IPS-20b (cell line): ENCODE measurements around the gene MACROD2.

Experiments
- H3K27ac ChIP-seq: one replicate; pipeline ENCODE4 v1.5.1; 2013; ENCODE audit warnings: low read length
- H3K27me3 ChIP-seq: 2 replicates; pipeline ENCODE4 v1.6.1; 2013; ENCODE audit warnings: mild to moderate bottlenecking, low read length, inconsistent platforms; ENCODE audit not compliant: insufficient read depth
- H3K36me3 ChIP-seq: 2 replicates; pipeline ENCODE4 v1.6.1; 2013; ENCODE audit warnings: low read depth, mild to moderate bottlenecking, inconsistent platforms, low read length, moderate library complexity; ENCODE audit not compliant: insufficient read depth
- H3K4me1 ChIP-seq: 2 replicates; pipeline ENCODE4 v1.6.1; 2013; ENCODE audit warnings: mild to moderate bottlenecking, control low read depth, inconsistent platforms, low read length, moderate library complexity; ENCODE audit not compliant: insufficient read depth
- H3K4me3 ChIP-seq: 2 replicates; pipeline ENCODE4 v1.5.1; 2013; ENCODE audit warnings: mild to moderate bottlenecking, low read length, inconsistent platforms
- H3K9ac ChIP-seq: 2 replicates; pipeline ENCODE4 v1.6.1; 2013; ENCODE audit warnings: low read depth, mild to moderate bottlenecking, inconsistent platforms, low read length, moderate library complexity
- H3K9me3 ChIP-seq: 2 replicates; pipeline ENCODE4 v1.6.1; 2013; ENCODE audit warnings: mild to moderate bottlenecking, low read depth, low read length, inconsistent platforms; ENCODE audit not compliant: insufficient read depth

Gene MACROD2

DNA sequence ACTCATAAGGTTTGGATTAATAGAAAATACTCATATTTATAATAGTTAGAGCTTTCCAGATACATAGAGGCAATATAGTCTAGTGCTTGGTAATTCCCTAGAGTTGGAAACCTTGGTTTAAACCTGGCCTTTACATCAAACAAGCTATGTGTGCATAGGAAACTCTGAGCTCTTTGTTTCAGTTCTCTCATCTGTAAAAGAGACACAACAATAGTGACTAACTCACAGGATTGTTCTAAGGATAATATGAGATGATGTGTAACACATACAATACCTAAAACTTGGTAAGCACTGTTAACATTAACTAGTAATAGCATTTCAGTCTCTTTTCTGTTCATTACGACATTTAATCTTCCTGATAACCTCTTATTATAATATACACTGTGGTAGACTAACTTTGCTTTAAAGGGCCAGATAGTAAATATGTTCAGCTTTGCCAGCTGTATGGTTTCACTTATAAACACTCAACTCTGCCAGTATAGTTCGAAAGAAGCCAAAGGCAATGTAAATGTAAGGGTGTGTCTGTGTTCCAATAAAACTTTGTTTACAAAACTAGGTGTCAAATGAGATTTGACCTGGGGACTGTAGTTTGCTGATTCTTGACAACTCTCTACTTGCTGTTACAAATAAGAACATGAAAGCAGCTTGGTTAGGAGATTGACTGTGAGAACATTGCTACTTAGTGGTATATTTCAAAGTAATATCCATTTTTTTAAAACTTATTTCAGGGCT, 712.7 kb downstream of the MACROD2 start:
- no peak overlapping the region for H3K4me3 ChIP-seq
- no peaks in the 10 kb centered on the region for H3K27me3 ChIP-seq
- peaks cover 29% of the 10 kb centered on the region for H3K4me1 ChIP-seq
- no peak overlapping the region for H3K9ac ChIP-seq
- no peak overlapping the region for H3K27ac ChIP-seq
- H3K36me3 ChIP-seq, result no peaks in the 10 kb centered on the region
- no peaks in the 10 kb centered on the region for H3K9me3 ChIP-seq

GRCh38 chr20:14709439-14709838, 714.1 kb downstream of the MACROD2 start:
- Histone ChIP-seq H3K9me3 (no peaks in the 10 kb centered on the region), H3K9ac (no peak overlapping the region), H3K36me3 (no peaks in the 10 kb centered on the region), H3K4me3 (no peak overlapping the region), H3K27me3 (no peaks in the 10 kb centered on the region), H3K27ac (no peak overlapping the region), H3K4me1 (peaks cover 39% of the 10 kb centered on the region)

- Histone ChIP-seq H3K4me1 (peaks cover 50% of the 10 kb centered on the region), H3K4me3 (no peak overlapping the region), H3K9me3 (no peaks in the 10 kb centered on the region), H3K27me3 (no peaks in the 10 kb centered on the region), H3K36me3 (no peaks in the 10 kb centered on the region), H3K9ac (peak overlapping the region; percentile 14; the same call in 1 of the 2 replicates), H3K27ac (peak overlapping the region; percentile 21)
Measured at GRCh38 chr20:14710951-14711350, 715.6 kb downstream of the MACROD2 start.

- Histone ChIP-seq H3K4me3 (peak overlapping the region; percentile 25), H3K9ac (no peak overlapping the region), H3K27ac (peak overlapping the region; percentile 26), H3K9me3 (no peaks in the 10 kb centered on the region), H3K36me3 (no peaks in the 10 kb centered on the region), H3K27me3 (no peaks in the 10 kb centered on the region), H3K4me1 (peaks cover 55% of the 10 kb centered on the region)
Measured at GRCh38 chr20:14711652-14712051, 716.3 kb downstream of the MACROD2 start.

DNA sequence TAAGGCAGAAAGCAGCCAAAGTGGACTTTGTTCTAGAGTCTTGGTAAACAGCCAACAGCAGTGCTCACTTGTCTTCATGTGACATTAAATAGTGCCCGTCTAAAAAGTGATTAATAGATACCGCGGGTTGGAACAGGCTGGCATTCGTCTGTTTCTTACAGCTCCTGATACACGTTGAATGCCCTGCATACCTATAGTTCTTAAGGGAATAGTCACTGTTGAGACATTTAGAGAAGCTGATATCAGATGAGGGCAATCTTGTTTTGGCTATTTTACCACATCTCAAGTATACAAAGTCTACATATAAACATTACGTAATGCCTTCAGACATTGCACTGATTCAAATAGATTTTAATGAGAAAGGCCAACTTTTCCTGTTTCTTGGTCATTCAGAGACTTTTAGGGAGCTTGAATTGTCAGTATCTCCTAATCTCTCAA, 717.0 kb downstream of the MACROD2 start:
- peaks cover 56% of the 10 kb centered on the region for H3K4me1 ChIP-seq
- H3K9me3 ChIP-seq, result no peaks in the 10 kb centered on the region
- H3K27me3 ChIP-seq, result no peaks in the 10 kb centered on the region
- H3K9ac ChIP-seq, result no peak overlapping the region
- 0 out of 2 replicates have a peak overlapping the region, but pooled peaks have one; percentile 25 for H3K4me3 ChIP-seq
- no peaks in the 10 kb centered on the region for H3K36me3 ChIP-seq
- H3K27ac ChIP-seq, result no peak overlapping the region

DNA sequence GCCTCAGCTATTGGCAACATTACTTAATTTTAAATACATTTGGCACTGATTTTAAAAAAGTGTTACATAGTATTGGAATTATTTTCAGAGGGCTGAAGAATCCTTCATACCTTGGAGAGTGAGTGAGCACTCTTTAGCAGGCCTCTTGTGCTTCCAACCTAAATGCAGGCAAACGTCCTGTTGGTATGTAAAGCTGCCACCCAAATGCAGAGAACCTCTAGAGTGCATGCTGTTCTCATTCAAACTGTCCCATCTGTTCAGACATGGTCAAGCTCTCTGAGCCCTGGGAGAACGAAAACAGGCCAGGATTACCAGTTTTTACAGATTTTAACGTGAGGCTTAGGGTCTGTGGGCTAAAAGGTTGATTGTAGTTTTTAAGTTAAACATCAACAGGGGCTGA, 720.1 kb downstream of the MACROD2 start:
- no peaks in the 10 kb centered on the region for H3K36me3 ChIP-seq
- no peaks in the 10 kb centered on the region for H3K9me3 ChIP-seq
- H3K27me3 ChIP-seq, result no peaks in the 10 kb centered on the region
- H3K4me3 ChIP-seq, result peak overlapping the region; percentile 33; the same call in 1 of the 2 replicates
- H3K4me1 ChIP-seq, result peaks cover 50% of the 10 kb centered on the region
- H3K9ac ChIP-seq, result peak overlapping the region; percentile 62
- H3K27ac ChIP-seq, result peak overlapping the region; percentile 89

GRCh38 chr20:14716351-14716801, 721.1 kb downstream of the MACROD2 start:
- H3K27me3 ChIP-seq, result no peaks in the 10 kb centered on the region
- H3K9ac ChIP-seq, result peak overlapping the region; percentile 62; the same call in 1 of the 2 replicates
- H3K9me3 ChIP-seq, result no peaks in the 10 kb centered on the region
- peak overlapping the region; percentile 55 for H3K4me3 ChIP-seq
- H3K27ac ChIP-seq, result peak overlapping the region; percentile 89
- peaks cover 40% of the 10 kb centered on the region for H3K4me1 ChIP-seq
- H3K36me3 ChIP-seq, result no peaks in the 10 kb centered on the region

DNA sequence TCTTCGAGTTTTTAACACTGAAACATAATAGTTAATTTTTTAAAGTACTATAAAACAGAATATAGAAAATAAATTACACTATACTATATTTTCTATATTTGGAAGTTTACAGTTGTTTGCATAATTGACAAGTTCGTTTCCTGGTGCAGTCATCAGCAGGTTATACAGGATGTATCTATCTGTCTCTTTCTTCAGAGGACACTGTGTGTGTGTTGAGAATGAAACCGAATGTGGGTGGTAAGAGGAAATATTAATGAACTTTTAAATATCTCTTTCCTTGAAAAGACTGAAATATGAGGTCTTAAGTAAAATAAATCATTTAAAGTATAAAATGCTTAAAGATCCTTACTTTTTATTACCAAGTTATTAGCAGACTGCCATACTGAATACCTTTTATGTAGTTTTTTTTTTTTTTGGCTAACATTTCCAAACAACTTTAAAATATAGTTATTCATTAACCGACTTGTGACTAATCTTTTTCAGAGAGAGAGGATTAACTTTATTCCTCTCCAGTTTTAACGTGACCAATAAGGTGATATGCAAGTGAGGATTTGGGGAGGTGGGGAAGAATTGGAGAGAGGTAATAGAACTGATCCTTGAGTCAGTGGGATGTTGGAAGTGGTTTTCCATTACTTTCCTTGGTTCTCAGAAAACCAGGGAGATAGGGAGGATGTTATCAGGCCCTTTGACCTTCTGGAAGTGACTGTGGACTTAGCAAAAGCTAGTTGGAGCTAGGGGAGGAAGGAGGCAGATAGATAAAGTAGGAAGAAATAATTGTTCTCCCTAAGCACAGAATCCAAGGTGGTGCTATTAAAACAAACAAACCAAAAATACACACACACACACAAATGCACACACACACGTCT, 722.1 kb downstream of the MACROD2 start:
- peak overlapping the region; percentile 31 for H3K27ac ChIP-seq
- no peaks in the 10 kb centered on the region for H3K36me3 ChIP-seq
- no peaks in the 10 kb centered on the region for H3K27me3 ChIP-seq
- H3K9ac ChIP-seq, result no peak overlapping the region
- H3K4me3 ChIP-seq, result no peak overlapping the region
- H3K4me1 ChIP-seq, result peaks cover 32% of the 10 kb centered on the region
- H3K9me3 ChIP-seq, result no peaks in the 10 kb centered on the region

GRCh38 chr20:14720251-14720650, 724.9 kb downstream of the MACROD2 start:
- no peak overlapping the region for H3K4me3 ChIP-seq
- no peaks in the 10 kb centered on the region for H3K27me3 ChIP-seq
- no peaks in the 10 kb centered on the region for H3K9me3 ChIP-seq

GRCh38 chr20:14721926-14722452, 726.7 kb downstream of the MACROD2 start:
- Histone ChIP-seq H3K9ac (no peak overlapping the region), H3K27ac (no peak overlapping the region), H3K4me1 (no peaks in the 10 kb centered on the region; the same call in 1 of the 2 replicates), H3K27me3 (no peaks in the 10 kb centered on the region), H3K9me3 (no peaks in the 10 kb centered on the region), H3K36me3 (no peaks in the 10 kb centered on the region), H3K4me3 (no peak overlapping the region)

More at GRCh38 chr20:14720251-14720650, 724.9 kb downstream of the MACROD2 start:
- Histone ChIP-seq H3K9ac (no peak overlapping the region), H3K27ac (no peak overlapping the region), H3K4me1 (peaks cover 13% of the 10 kb centered on the region; the same call in 1 of the 2 replicates), H3K36me3 (no peaks in the 10 kb centered on the region)

- Histone ChIP-seq H3K27ac (no peak overlapping the region), H3K9ac (no peak overlapping the region), H3K36me3 (no peaks in the 10 kb centered on the region), H3K4me1 (no peaks in the 10 kb centered on the region), H3K4me3 (no peak overlapping the region), H3K9me3 (no peaks in the 10 kb centered on the region), H3K27me3 (no peaks in the 10 kb centered on the region)
Measured at GRCh38 chr20:14723614-14724013, 728.3 kb downstream of the MACROD2 start.
